Parathyroid adenoma (tissue), 2 donors: ENCODE data around the gene CLDN7.

ENCODE experiments used
- H2AFZ ChIP-seq: fragments of 300-600 bp; sonication (generic); one replicate; pipeline ENCODE4 v1.7.0; 2017; ENCODE audit warnings: antibody characterized with exemption, mild to moderate bottlenecking
- H3K27ac ChIP-seq: fragments of 300-600 bp; sonication (generic); one replicate; pipeline ENCODE4 v1.7.0; 2017
- H3K27me3 ChIP-seq: fragments of 300-600 bp; sonication (generic); one replicate; pipeline ENCODE4 v1.7.0; 2017; ENCODE audit warnings: low read length; ENCODE audit not compliant: control insufficient read depth, insufficient read depth
- H3K36me3 ChIP-seq: fragments of 300-600 bp; sonication (generic); one replicate; pipeline ENCODE4 v1.7.0; 2017; ENCODE audit warnings: low read length; ENCODE audit not compliant: control insufficient read depth, insufficient read depth
- H3K4me1 ChIP-seq: fragments of 300-600 bp; sonication (generic); one replicate; pipeline ENCODE4 v1.7.0; 2017; ENCODE audit warnings: control low read depth
- H3K4me2 ChIP-seq: fragments of 300-600 bp; sonication (generic); one replicate; pipeline ENCODE4 v1.7.0; 2017; ENCODE audit warnings: low read length
- H3K4me3 ChIP-seq: fragments of 300-600 bp; sonication (generic); one replicate; pipeline ENCODE4 v1.7.0; 2017; ENCODE audit warnings: low read depth, low read length
- H3K79me2 ChIP-seq: fragments of 300-600 bp; sonication (generic); one replicate; pipeline ENCODE4 v1.7.0; 2017; ENCODE audit warnings: control low read depth
- H3K9ac ChIP-seq: fragments of 300-600 bp; sonication (generic); one replicate; pipeline ENCODE4 v1.7.0; 2017; ENCODE audit warnings: mild to moderate bottlenecking
- H3K9me3 ChIP-seq: fragments of 300-600 bp; sonication (generic); one replicate; pipeline ENCODE4 v1.7.0; 2017; ENCODE audit warnings: low read length; ENCODE audit not compliant: control insufficient read depth
- TF ChIP-seq, protein P1 (sequence below): fragments of 300-600 bp; sonication (generic); IDR thresholded peaks from one replicate; pipeline ENCODE4 v1.7.0; 2017; ENCODE audit warnings: antibody characterized with exemption, mild to moderate bottlenecking
- donor health status: primary hyperparathyroidism.

CLDN7 gene

GRCh38 chr17:7258731-7259554, 3.3 kb downstream of the CLDN7 start:
- no peak overlapping the region for H3K4me2 ChIP-seq
- no peaks in the 10 kb centered on the region for H3K36me3 ChIP-seq
- H3K4me1 ChIP-seq: peaks cover 15% of the 10 kb centered on the region
- TF ChIP-seq, protein P1, sequence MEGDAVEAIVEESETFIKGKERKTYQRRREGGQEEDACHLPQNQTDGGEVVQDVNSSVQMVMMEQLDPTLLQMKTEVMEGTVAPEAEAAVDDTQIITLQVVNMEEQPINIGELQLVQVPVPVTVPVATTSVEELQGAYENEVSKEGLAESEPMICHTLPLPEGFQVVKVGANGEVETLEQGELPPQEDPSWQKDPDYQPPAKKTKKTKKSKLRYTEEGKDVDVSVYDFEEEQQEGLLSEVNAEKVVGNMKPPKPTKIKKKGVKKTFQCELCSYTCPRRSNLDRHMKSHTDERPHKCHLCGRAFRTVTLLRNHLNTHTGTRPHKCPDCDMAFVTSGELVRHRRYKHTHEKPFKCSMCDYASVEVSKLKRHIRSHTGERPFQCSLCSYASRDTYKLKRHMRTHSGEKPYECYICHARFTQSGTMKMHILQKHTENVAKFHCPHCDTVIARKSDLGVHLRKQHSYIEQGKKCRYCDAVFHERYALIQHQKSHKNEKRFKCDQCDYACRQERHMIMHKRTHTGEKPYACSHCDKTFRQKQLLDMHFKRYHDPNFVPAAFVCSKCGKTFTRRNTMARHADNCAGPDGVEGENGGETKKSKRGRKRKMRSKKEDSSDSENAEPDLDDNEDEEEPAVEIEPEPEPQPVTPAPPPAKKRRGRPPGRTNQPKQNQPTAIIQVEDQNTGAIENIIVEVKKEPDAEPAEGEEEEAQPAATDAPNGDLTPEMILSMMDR: no peak
- no peaks in the 10 kb centered on the region for H3K27me3 ChIP-seq
- no peak overlapping the region for H2AFZ ChIP-seq
- H3K9ac ChIP-seq: no peak overlapping the region
- no peak overlapping the region for H3K4me3 ChIP-seq
- no peak overlapping the region for H3K27ac ChIP-seq
- no peaks in the 10 kb centered on the region for H3K9me3 ChIP-seq
- peaks cover 14% of the 10 kb centered on the region for H3K79me2 ChIP-seq

- Histone ChIP-seq H3K79me2 (peaks cover 21% of the 10 kb centered on the region), H3K9me3 (no peaks in the 10 kb centered on the region), H2AFZ (no peak overlapping the region), H3K4me3 (no peak overlapping the region), H3K27ac (no peak overlapping the region), H3K36me3 (no peaks in the 10 kb centered on the region), H3K9ac (no peak overlapping the region), H3K4me1 (peaks cover 11% of the 10 kb centered on the region), H3K4me2 (no peak overlapping the region), H3K27me3 (no peaks in the 10 kb centered on the region)
- TF ChIP-seq, protein P1: no peak
These were observed 5.4 kb downstream of the CLDN7 start for GRCh38 chr17:7256766-7257456.

DNA sequence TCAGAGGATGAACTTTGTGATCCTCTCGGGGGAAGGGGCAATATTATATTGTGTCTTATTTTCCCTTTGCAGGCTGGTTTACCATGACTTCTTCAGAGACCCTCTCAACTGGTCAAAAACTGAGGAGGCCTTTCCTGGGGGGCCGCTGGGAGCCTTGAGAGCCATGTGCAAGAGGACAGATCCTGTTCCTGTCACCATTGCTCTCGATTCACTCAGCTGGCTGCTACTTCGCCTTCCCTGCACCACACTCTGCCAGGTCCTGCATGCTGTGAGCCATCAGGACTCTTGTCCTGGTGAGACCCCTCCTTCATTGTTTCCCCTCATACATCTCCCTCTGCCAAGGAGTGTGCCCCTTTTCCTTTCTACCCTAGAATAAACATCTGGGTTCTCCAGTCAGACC, 7.8 kb downstream of the CLDN7 start:
- Histone ChIP-seq H3K27ac (no peak overlapping the region), H3K9me3 (no peaks in the 10 kb centered on the region), H2AFZ (no peak overlapping the region), H3K79me2 (peaks cover 30% of the 10 kb centered on the region), H3K4me3 (no peak overlapping the region), H3K27me3 (no peaks in the 10 kb centered on the region), H3K4me2 (no peak overlapping the region), H3K9ac (no peak overlapping the region), H3K36me3 (no peaks in the 10 kb centered on the region), H3K4me1 (peaks cover 19% of the 10 kb centered on the region)
- TF ChIP-seq, protein P1: no peak

DNA sequence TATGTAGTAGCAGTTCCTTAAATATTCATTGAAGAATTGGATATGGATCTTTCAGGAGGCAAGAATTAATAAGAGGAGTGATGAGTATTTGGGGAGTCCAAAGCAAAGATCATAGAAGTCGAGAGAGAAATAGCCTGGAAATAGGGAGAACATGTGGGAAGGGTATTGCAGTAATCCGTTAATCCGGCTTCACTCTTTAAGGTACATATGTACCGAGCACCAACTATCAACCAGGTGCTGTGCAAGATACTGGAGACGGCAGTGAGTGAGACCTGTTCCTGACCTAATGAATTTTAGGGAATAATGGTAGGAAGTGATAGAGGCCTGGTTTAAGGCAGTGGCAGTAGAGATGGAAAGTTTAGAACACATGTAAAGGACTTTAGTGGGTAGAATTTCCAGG, 9.2 kb downstream of the CLDN7 start:
- Histone ChIP-seq H3K9ac (no peak overlapping the region), H3K79me2 (peaks cover 37% of the 10 kb centered on the region), H3K36me3 (no peaks in the 10 kb centered on the region), H3K27ac (peak overlapping the region; percentile 94), H3K27me3 (no peaks in the 10 kb centered on the region), H3K4me1 (peaks cover 20% of the 10 kb centered on the region), H3K9me3 (no peaks in the 10 kb centered on the region), H2AFZ (no peak overlapping the region), H3K4me2 (peak overlapping the region; percentile 96), H3K4me3 (peak overlapping the region; percentile 89)
- TF ChIP-seq, protein P1: no peak
